Keratinocyte (primary cell): Measurements from ENCODE around the gene KRT84. TPM values are rescaled to one million over a fixed set of nuclear protein-coding genes. Genes with fewer than 3 reads are reported as not detected.

ENCODE experiments used
- DNase-seq: peaks from one replicate; pipeline ENCODE4 v3.0.0-alpha.2; 2011; ENCODE audit warnings: low read depth, missing footprints, low spot score
- FAIRE-seq: peaks from 2 replicates; lab custom pipeline; 2011; peaks lifted over from hg19 to GRCh38; lab: Jason Lieb, UNC
- H2AFZ ChIP-seq: 2 replicates; pipeline ENCODE4 v1.6.0; 2012; ENCODE audit warnings: low read length, control low read depth, inconsistent platforms; ENCODE audit not compliant: control insufficient read depth
- H3K27ac ChIP-seq: 2 replicates; pipeline ENCODE4 v1.5.1; 2011; ENCODE audit warnings: low read length; ENCODE audit not compliant: control insufficient read depth, insufficient read depth
- H3K27me3 ChIP-seq: 3 replicates; pipeline ENCODE4 v1.6.0; 2011; ENCODE audit warnings: low read length; ENCODE audit not compliant: control insufficient read depth, insufficient read depth; ENCODE audit errors: extremely low read depth
- H3K36me3 ChIP-seq, 2 experiments: 2 replicates in 1 of 2; 3 replicates in 1 of 2; pipeline ENCODE4 v1.5.1; 2011; ENCODE audit warnings: low read length in 2 of 2, mild to moderate bottlenecking in 1 of 2; ENCODE audit not compliant: control insufficient read depth in 2 of 2, insufficient read depth in 2 of 2; ENCODE audit errors: extremely low read depth in 1 of 2
- H3K4me1 ChIP-seq: 3 replicates; pipeline ENCODE4 v1.5.1; 2011; ENCODE audit warnings: low read length; ENCODE audit not compliant: control insufficient read depth, insufficient read depth; ENCODE audit errors: extremely low read depth
- H3K4me2 ChIP-seq: 3 replicates; pipeline ENCODE4 v1.6.0; 2011; ENCODE audit warnings: low read depth, low read length; ENCODE audit not compliant: control insufficient read depth, insufficient read depth; ENCODE audit errors: extremely low read depth
- H3K4me3 ChIP-seq, 3 experiments: fragments of 200-600 bp in 1 of 3; sonication (generic) in 1 of 3; 2 replicates in 2 of 3; 3 replicates in 1 of 3; pipeline ENCODE4 v1.5.1; 2011 to 2016; ENCODE audit warnings: low read length in 3 of 3, mild to moderate bottlenecking in 3 of 3, control low read depth in 2 of 3, inconsistent platforms in 1 of 3, low read depth in 1 of 3, mixed read lengths in 1 of 3, mixed run types in 1 of 3, moderate library complexity in 1 of 3; ENCODE audit not compliant: control insufficient read depth in 2 of 3, insufficient read depth in 2 of 3; ENCODE audit errors: extremely low read depth in 1 of 3
- H3K79me2 ChIP-seq: 2 replicates; pipeline ENCODE4 v1.6.0; 2012; ENCODE audit warnings: low read length; ENCODE audit not compliant: control insufficient read depth, insufficient read depth
- H3K9ac ChIP-seq: 3 replicates; pipeline ENCODE4 v1.6.0; 2011; ENCODE audit warnings: low read length; ENCODE audit not compliant: control insufficient read depth, insufficient read depth; ENCODE audit errors: extremely low read depth
- H3K9me1 ChIP-seq: 3 replicates; pipeline ENCODE4 v1.6.0; 2011; ENCODE audit warnings: low read length; ENCODE audit not compliant: control insufficient read depth, insufficient read depth; ENCODE audit errors: extremely low read depth
- H3K9me3 ChIP-seq: 2 replicates; pipeline ENCODE4 v1.5.1; 2012; ENCODE audit warnings: low read depth, low read length; ENCODE audit not compliant: control insufficient read depth
- H4K20me1 ChIP-seq: 3 replicates; pipeline ENCODE4 v1.6.0; 2011; ENCODE audit warnings: low read length; ENCODE audit not compliant: control insufficient read depth, insufficient read depth; ENCODE audit errors: extremely low read depth
- CTCF ChIP-seq, 3 experiments: IDR thresholded peaks in 1 of 3; conservative IDR thresholded peaks in 1 of 3; optimal IDR thresholded peaks in 1 of 3; 2 replicates in 2 of 3; 3 replicates in 1 of 3; pipeline versions ENCODE3 to v1.5.1; 2011; ENCODE audit warnings: low read length in 3 of 3, mild to moderate bottlenecking in 3 of 3, moderate library complexity in 2 of 3, control low read depth in 1 of 3, inconsistent platforms in 1 of 3; ENCODE audit not compliant: insufficient read depth in 2 of 3; ENCODE audit errors: extremely low read depth in 1 of 3
- EZH2 ChIP-seq: IDR thresholded peaks from one replicate; pipeline ENCODE4 v1.6.1; 2012; ENCODE audit warnings: inconsistent platforms, mild to moderate bottlenecking, low read length, moderate library complexity
- dilution Hi-C: fragments of 300-500 bp; cut with MboI; formaldehyde crosslinking; loops from one replicate; pipeline ENCODE4 v1.7.0; 2020; ENCODE audit warnings: low sequenced_read_pairs; ENCODE audit not compliant: extremely low pct_ligation_motif_present
- polyA plus RNA-seq, 5 experiments: library from polyadenylated mRNA; depleted of rRNA in 3 of 5; stranded (reverse) in 3 of 5; stranded (forward) in 1 of 5; unstranded in 1 of 5; fragments of >200 nt; gene quantifications; 1 replicate in 1 of 5; 2 replicates in 3 of 5; 3 replicates in 1 of 5; pipeline versions ENCODE4 v1.2.1 to v1.2.3, GENCODE V29; 2011 to 2012; ENCODE audit warnings: missing spikeins in 2 of 5, low read depth in 1 of 5, low replicate concordance in 1 of 5

KRT84 gene
- polyA plus RNA-seq, 1 donor (not counting 4 experiments of a cell fraction or from before 2014, with no cell fraction given), result 0.10 TPM

- Histone ChIP-seq H3K27ac (no peak overlapping the region), H3K79me2 (no peaks in the 10 kb centered on the region), H3K4me1 (peaks cover 8% of the 10 kb centered on the region), H2AFZ (no peak overlapping the region), H3K27me3 (no peaks in the 10 kb centered on the region), H4K20me1 (no peaks in the 10 kb centered on the region), H3K9ac (no peak overlapping the region), H3K36me3 (peaks cover 0 to 1% of the 10 kb centered on the region in 2 experiments), H3K4me2 (no peak overlapping the region), H3K9me3 (no peaks in the 10 kb centered on the region), H3K4me3 (no peak overlapping the region), H3K9me1 (no peaks in the 10 kb centered on the region)
- DNase-seq (no peak), FAIRE-seq (no peak)
- dilution Hi-C loops, result no loop called here
- TF ChIP-seq CTCF (optimal IDR thresholded peaks at IDR 0.05 in 1 of 3, IDR thresholded peaks at IDR 0.05 in 1 of 3, conservative IDR thresholded peaks at IDR 0.05 in 1 of 3; ENCODE audit: extremely low read depth in 1 of 3, insufficient read depth in 2 of 3, low read length in 3 of 3), result no peak
- TF ChIP-seq EZH2, result no peak
Measured at GRCh38 chr12:52425466-52425865, 40.0 kb upstream of the KRT84 start.

GRCh38 chr12:52423661-52424500, 38.4 kb upstream of the KRT84 start:
- H3K36me3 ChIP-seq, result no peaks in the 10 kb centered on the region
- no peaks in the 10 kb centered on the region for H3K9me1 ChIP-seq
- H3K9ac ChIP-seq, result no peak overlapping the region
- H3K79me2 ChIP-seq, result no peaks in the 10 kb centered on the region
- TF ChIP-seq EZH2 (no peak), CTCF (optimal IDR thresholded peaks at IDR 0.05 in 1 of 3, IDR thresholded peaks at IDR 0.05 in 1 of 3, conservative IDR thresholded peaks at IDR 0.05 in 1 of 3; ENCODE audit: extremely low read depth in 1 of 3, insufficient read depth in 2 of 3, low read length in 3 of 3) (no peak)
- FAIRE-seq (no peak), DNase-seq (no peak)
- H3K27me3 ChIP-seq, result no peaks in the 10 kb centered on the region
- H3K4me3 ChIP-seq, result no peak overlapping the region
- no peak overlapping the region for H2AFZ ChIP-seq
- dilution Hi-C loops, result no loop called here
- no peak overlapping the region for H3K27ac ChIP-seq
- H3K4me2 ChIP-seq, result no peak overlapping the region
- H3K4me1 ChIP-seq, result peaks cover 18% of the 10 kb centered on the region
- H3K9me3 ChIP-seq, result no peaks in the 10 kb centered on the region
- no peaks in the 10 kb centered on the region for H4K20me1 ChIP-seq
